Hepatocyte (in vitro differentiated cells): Measurements from ENCODE around the gene DGAT2. TPM values are rescaled to one million over a fixed set of nuclear protein-coding genes. Genes with fewer than 3 reads are reported as not detected.

Source experiments
- DNase-seq: peaks from one replicate; pipeline ENCODE4 v3.0.0-alpha.2; 2016; ENCODE audit warnings: low spot score
- H2AFZ ChIP-seq: fragments of 200-600 bp; sonication (generic); 2 replicates; pipeline ENCODE4 v1.6.0; 2016; ENCODE audit warnings: antibody characterized with exemption, mild to moderate bottlenecking
- H3K27ac ChIP-seq: fragments of 200-600 bp; sonication (generic); 2 replicates; pipeline ENCODE4 v1.5.1; 2016; ENCODE audit warnings: mild to moderate bottlenecking
- H3K27me3 ChIP-seq: fragments of 200-600 bp; sonication (generic); 2 replicates; pipeline ENCODE4 v1.6.1; 2016
- H3K36me3 ChIP-seq: fragments of 200-600 bp; sonication (generic); replicated peaks from 2 replicates; pipeline ENCODE4 v1.5.1; 2016; ENCODE audit warnings: low read depth; ENCODE audit not compliant: insufficient read depth
- H3K4me1 ChIP-seq: fragments of 200-600 bp; sonication (generic); 2 replicates; pipeline ENCODE4 v1.5.1; 2016; ENCODE audit warnings: mild to moderate bottlenecking, moderate library complexity; ENCODE audit not compliant: insufficient read depth
- H3K4me2 ChIP-seq: fragments of 200-600 bp; sonication (generic); 2 replicates; pipeline ENCODE4 v1.6.0; 2016
- H3K4me3 ChIP-seq: fragments of 200-600 bp; sonication (generic); 2 replicates; pipeline ENCODE4 v1.5.1; 2016; ENCODE audit warnings: mild to moderate bottlenecking
- H3K79me2 ChIP-seq: fragments of 200-600 bp; sonication (generic); 2 replicates; pipeline ENCODE4 v1.6.0; 2017; ENCODE audit warnings: mild to moderate bottlenecking
- H3K9me2 ChIP-seq: fragments of 200-600 bp; sonication (generic); replicated peaks from 2 replicates; pipeline ENCODE4 v1.6.0; 2017; ENCODE audit warnings: mild to moderate bottlenecking; ENCODE audit not compliant: insufficient read depth
- H3K9me3 ChIP-seq: fragments of 200-600 bp; sonication (generic); 2 replicates; pipeline ENCODE4 v1.5.1; 2016; ENCODE audit warnings: low read depth, mild to moderate bottlenecking
- H4K20me1 ChIP-seq: fragments of 200-600 bp; sonication (generic); 2 replicates; pipeline ENCODE4 v1.6.0; 2016; ENCODE audit warnings: mild to moderate bottlenecking; ENCODE audit not compliant: insufficient read depth, poor library complexity, severe bottlenecking
- EZH2 ChIP-seq: fragments of 200-600 bp; sonication (generic); IDR thresholded peaks from 2 replicates; pipeline ENCODE4 v1.6.1; 2016; ENCODE audit warnings: antibody characterized with exemption, mild to moderate bottlenecking, borderline replicate concordance
- EZH2phosphoT487 ChIP-seq: fragments of 200-600 bp; sonication (generic); IDR thresholded peaks from one replicate; pipeline ENCODE4 v1.6.1; 2018; ENCODE audit warnings: antibody characterized with exemption, mild to moderate bottlenecking, low read depth, moderate library complexity; ENCODE audit not compliant: unreplicated experiment, severe bottlenecking
- WGBS: methylation state at CpG from one replicate; pipeline ENCODE4 v1.1.6; 2016; ENCODE audit warnings: low lambda C conversion rate; ENCODE audit errors: missing lambda C conversion rate; 5-methylcytosine and 5-hydroxymethylcytosine counted together
- polyA plus RNA-seq: library from polyadenylated mRNA; unstranded; fragments of >200 nt; fragmentation: Nextera tagmentation; extraction: Ambion mirVana; gene quantifications from 2 replicates; pipeline ENCODE4 v1.2.1, GENCODE V29; 2016
- total RNA-seq: library from RNA; depleted of rRNA; stranded (reverse); fragments of >200 nt; gene quantifications from 2 replicates; pipeline ENCODE4 v1.2.3, GENCODE V29; 2014
- TF ChIP-seq, protein P1 (sequence below): fragments of 200-600 bp; sonication (generic); IDR thresholded peaks from 2 replicates; pipeline ENCODE4 v1.5.1; 2016; ENCODE audit warnings: antibody characterized with exemption, mild to moderate bottlenecking; ENCODE audit not compliant: poor library complexity

DGAT2 gene
- total and polyA plus RNA-seq, 2 experiments from 2014 or later, result 55.6 to 60.5 TPM

DNA sequence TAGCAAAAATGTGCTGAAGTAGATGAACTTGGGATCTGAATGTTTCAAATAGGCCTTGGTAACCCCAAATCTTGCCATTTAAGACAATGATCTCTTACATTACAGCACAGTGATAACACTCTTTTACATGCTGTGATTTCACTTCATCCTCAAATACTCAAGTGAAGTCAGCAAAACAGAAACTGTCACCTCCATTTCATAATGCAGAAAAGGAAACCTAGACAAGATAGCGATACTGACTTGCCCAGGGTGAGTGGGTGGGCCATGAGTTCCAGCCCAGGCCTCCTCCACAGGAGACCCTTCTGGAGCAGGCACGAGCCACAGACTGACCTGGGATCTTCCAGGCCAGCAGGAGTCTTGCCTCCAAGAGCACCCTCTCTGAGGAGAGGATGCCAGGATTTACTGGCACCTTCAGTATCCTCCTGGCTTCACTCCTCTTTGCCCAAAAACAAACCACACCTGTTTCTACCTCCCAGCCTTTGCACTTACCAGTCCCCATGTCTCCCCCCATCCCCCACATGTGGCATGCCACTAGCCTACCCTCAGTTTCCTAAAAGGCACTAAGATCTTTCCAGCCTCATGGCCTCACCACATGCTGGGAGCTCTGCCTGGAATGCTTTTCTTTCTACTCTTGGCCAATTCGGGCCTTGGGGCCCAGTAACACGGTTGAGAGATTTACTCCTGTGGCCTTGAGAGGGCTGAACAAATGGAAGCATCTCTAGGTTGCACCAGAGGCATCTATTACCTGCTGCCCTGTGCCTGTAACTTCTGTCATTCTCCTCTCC lies 1.9 kb upstream of the DGAT2 start:
- H3K4me2 ChIP-seq, result no peak overlapping the region
- H3K4me3 ChIP-seq, result no peak overlapping the region
- H3K27me3 ChIP-seq, result no peaks in the 10 kb centered on the region
- H3K9me3 ChIP-seq, result no peaks in the 10 kb centered on the region
- peaks cover 9% of the 10 kb centered on the region for H3K79me2 ChIP-seq
- no peaks in the 10 kb centered on the region for H3K36me3 ChIP-seq
- H3K9me2 ChIP-seq, result no peaks in the 10 kb centered on the region
- H3K27ac ChIP-seq, result no peak overlapping the region
- 69% methylated on average over 4 of the region's 4 CpGs for WGBS
- peaks cover 10% of the 10 kb centered on the region for H3K4me1 ChIP-seq
- H4K20me1 ChIP-seq, result no peaks in the 10 kb centered on the region
- H2AFZ ChIP-seq, result no peak overlapping the region
- TF ChIP-seq EZH2phosphoT487, result no peak
- TF ChIP-seq, protein P1, sequence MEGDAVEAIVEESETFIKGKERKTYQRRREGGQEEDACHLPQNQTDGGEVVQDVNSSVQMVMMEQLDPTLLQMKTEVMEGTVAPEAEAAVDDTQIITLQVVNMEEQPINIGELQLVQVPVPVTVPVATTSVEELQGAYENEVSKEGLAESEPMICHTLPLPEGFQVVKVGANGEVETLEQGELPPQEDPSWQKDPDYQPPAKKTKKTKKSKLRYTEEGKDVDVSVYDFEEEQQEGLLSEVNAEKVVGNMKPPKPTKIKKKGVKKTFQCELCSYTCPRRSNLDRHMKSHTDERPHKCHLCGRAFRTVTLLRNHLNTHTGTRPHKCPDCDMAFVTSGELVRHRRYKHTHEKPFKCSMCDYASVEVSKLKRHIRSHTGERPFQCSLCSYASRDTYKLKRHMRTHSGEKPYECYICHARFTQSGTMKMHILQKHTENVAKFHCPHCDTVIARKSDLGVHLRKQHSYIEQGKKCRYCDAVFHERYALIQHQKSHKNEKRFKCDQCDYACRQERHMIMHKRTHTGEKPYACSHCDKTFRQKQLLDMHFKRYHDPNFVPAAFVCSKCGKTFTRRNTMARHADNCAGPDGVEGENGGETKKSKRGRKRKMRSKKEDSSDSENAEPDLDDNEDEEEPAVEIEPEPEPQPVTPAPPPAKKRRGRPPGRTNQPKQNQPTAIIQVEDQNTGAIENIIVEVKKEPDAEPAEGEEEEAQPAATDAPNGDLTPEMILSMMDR, result no peak
- TF ChIP-seq EZH2, result no peak
- DNase-seq, result no peak

DNA sequence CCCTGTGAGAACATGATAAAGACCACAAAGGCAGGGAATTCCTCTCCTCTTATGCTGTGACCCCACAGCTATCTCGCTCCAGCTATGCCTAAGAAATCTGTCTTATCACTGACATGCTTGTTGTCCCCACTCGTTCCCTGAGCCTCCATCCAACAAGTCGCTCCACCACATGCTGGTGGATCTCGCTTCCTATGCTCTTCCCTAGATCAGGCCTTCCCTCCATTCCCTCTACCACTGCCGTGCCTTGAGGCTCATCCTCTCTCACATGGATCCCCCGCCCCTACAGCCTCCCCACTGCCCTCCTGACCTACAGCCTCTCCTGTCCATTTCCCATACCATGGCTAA lies 1.4 kb upstream of the DGAT2 start:
- no peak overlapping the region for H3K4me2 ChIP-seq
- 90% methylated on average over 6 of the region's 6 CpGs for WGBS
- no peak for DNase-seq
- H3K9me2 ChIP-seq, result no peaks in the 10 kb centered on the region
- no peaks in the 10 kb centered on the region for H3K27me3 ChIP-seq
- TF ChIP-seq, protein P1, result no peak
- TF ChIP-seq EZH2 (no peak), EZH2phosphoT487 (no peak)
- no peak overlapping the region for H2AFZ ChIP-seq
- no peaks in the 10 kb centered on the region for H4K20me1 ChIP-seq
- H3K9me3 ChIP-seq, result no peaks in the 10 kb centered on the region
- H3K4me1 ChIP-seq, result peaks cover 10% of the 10 kb centered on the region
- no peak overlapping the region for H3K4me3 ChIP-seq
- no peak overlapping the region for H3K27ac ChIP-seq
- peaks cover 9% of the 10 kb centered on the region for H3K79me2 ChIP-seq
- no peaks in the 10 kb centered on the region for H3K36me3 ChIP-seq

DNA sequence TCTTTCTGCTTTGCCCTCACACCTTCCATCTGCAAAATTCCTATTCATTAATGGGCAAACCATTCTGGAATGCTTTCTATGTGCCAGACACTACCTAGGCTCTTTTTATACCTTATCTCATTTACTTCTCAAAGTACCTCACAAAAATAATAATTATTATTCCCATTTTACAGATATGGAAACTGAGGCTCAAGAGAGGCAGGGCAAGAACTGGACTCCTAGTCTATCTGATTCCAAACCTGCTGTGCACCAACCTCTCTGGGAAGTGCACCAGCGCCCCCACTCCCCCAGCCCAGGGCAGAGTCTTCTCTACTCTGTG lies 826 bp upstream of the DGAT2 start:
- 38% methylated on average over 1 of the region's 1 CpG for WGBS
- Histone ChIP-seq H3K36me3 (no peaks in the 10 kb centered on the region), H3K27me3 (no peaks in the 10 kb centered on the region), H3K4me3 (peak overlapping the region; percentile 35), H3K27ac (no peak overlapping the region), H2AFZ (no peak overlapping the region), H3K79me2 (peaks cover 9% of the 10 kb centered on the region), H3K9me3 (no peaks in the 10 kb centered on the region), H4K20me1 (no peaks in the 10 kb centered on the region), H3K4me2 (peak overlapping the region; percentile 93), H3K4me1 (peaks cover 10% of the 10 kb centered on the region), H3K9me2 (no peaks in the 10 kb centered on the region)
- no peak for TF ChIP-seq EZH2
- no peak for TF ChIP-seq EZH2phosphoT487
- TF ChIP-seq, protein P1, result no peak
- DNase-seq, result no peak
